ENCODE results near the gene FAM200C.
A peak's percentile ranks its signal among the peaks of the same experiment; 100 is the strongest.
"Not testable (repeated sequence)": the region's sequence is repeated elsewhere in the genome, so short reads cannot be mapped to it uniquely, and the experiment has no call there.

FAM200C gene

DNA sequence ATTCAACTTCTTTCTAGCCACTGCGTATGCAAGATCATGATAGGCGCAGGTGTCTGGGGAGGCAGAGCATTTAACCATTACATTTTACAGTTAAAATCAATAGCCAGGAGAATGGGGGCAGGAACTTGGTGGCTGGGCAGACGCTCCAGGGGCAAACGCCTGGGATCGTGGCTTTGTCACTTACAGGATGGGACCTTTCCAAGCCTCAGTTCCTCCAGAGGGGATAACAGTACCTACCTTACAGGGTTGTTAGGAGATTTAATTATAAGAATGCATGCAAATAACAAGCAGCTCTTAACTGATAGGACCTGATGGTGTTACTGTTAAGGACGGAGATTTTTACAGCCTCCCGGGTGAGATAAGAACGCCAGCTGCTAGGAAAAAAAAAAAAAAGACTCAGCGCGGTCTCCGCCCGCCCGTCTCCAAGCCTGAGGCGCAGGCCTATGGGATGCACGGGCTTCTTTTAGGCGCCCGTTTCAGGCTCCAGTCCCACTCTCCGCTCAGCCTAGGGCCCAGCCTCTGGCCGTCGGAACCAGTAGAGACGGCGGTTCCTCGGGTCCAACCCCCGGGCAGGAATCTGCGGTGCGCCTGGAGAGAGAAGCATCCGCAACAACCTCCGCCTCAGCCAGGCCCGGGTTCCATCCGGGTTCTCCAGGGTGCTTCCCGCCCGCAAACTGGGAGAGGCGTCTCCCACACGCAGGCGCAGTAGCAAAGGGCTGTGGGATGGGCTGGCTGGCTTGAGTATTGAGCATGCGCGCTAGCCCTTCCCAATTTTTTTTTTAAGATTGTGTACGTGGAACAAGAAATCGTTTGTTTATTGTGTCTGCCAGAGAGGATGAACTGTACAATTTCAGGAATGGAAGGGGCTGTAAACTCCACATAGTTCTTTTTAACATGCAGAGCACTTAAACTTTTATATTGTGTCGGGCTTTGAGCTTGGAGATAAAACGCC, at the start of gene FAM200C:
Gene FAM200C (minus strand): TSS at position 653 of the 952 bp plus-strand sequence. CDS start 4,564 bp downstream, outside the sequence.
- peak; percentile 91 to 92 for DNase-seq (ENCODE audit: low read depth in 2 of 2)

GRCh38 chr5:160449458-160449857, 49.6 kb upstream of the FAM200C start:
- no peak for DNase-seq (ENCODE audit: low read depth in 2 of 2)

DNA sequence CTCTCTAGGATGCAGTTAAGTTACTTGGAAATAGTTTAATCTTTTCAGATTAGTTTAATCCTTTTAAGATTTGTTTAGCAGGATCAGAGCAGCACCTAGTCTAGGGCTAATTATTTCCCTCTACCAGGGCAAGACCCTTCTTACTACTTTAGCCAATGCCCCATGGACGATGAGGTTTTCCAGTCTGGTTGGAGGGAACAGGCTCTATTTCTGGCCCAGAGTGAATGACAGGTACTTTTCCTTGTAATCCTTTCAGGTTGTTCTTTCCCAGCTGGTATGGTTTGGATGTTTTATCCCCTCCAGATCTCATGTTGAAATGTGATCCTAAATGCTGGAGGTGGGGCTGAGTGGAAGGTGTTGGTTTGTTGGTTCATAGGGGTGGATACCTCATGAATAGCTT, 49.0 kb upstream of the FAM200C start:
- DNase-seq (ENCODE audit: low read depth in 2 of 2): no peak

DNA sequence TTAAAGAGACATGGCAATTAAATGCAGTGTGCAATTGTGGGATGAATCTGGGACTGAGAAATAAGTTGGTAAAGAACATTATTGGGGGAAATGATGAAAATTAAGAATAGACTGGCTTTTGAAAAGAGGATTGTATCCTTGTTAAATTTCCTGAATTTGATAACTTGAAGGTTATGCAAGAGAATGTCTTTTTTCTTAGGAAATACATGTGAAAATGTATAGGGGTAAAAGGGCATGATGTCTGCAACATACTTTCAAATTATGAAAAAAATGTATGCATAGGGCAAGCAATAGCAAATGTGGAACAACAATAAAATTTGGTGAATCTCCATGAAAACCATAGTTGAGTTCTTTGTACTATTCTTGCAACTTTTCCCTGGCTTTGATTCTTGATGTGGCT, 45.9 kb upstream of the FAM200C start:
- no peak for DNase-seq (ENCODE audit: low read depth in 2 of 2)

DNA sequence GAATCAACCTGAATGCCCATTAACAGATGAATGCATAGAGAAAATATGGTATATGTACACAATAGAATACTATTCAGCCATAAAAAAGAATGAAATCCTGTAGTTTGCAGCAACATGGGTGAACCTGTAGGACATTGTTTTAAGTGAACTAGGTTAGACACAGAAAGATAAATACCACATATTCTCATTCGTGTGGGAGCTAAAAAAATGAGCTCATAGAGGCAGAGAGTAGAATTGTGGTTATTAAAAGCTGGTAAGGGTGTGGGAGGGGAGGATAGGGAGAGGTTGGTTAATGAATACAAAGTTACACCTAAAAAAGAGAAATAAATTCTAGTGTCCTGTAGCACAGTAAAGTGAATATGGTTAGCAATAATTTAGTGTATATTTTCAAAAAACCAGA, 45.3 kb upstream of the FAM200C start:
- no peak for DNase-seq (ENCODE audit: low read depth in 2 of 2)

GRCh38 chr5:160444407-160444806, 44.6 kb upstream of the FAM200C start:
- DNase-seq (ENCODE audit: low read depth in 2 of 2): no peak

DNA sequence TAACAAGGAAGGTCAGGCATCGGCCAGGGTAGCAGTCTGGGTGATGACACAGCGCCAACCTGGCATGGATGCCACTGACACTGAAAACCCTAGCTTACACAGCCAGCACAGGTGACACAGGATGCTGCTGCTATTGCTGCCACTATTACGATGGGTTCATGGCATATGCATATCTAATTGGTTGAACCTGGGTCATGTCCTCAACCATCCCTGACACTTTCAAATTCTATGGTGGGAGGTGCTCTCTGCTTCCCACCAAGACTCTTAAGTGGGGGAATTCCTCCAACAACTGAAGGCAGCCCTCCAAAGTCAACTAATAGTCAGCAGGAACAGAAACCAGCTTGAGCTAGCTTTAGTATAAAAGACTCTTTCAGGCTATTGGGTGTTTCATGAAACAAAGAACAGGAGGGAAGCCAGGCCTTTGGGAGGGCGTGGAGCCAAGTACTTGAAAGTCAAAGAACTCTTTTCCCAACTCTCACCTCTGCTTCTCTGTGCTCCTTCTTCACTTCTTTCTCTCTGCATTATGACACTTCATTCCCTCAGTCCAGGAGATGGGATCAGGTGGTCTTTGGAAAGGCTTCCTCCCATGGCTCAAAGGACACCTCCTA, 43.1 kb upstream of the FAM200C start:
- DNase-seq (ENCODE audit: low read depth in 2 of 2): no peak

DNA sequence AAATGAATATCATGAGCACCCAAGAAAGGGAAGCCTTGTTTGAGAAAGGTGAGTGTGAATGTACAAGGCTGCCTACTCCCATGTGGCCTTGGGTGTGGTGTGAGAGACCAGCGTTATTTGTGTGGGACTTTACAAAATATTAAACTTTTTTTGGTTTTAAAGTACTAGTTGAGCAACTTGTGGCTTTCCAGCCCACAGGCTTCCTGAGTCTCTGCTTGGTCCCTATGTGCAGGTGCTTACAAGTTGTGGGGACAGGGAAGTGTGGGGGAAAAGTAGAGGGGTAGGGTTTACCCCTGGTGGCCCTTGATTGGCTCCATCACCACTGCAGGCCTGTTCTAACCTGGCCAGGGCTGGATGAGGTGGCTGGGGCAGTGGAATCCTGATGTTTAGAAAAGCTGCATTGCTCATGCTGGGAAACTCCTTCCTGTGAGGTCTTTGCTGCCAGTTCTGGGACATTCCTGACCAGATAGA, 41.5 kb upstream of the FAM200C start:
- no peak for DNase-seq (ENCODE audit: low read depth in 2 of 2)

- DNase-seq (ENCODE audit: low read depth in 2 of 2): peak; percentile 34 to 46
These were observed 39.3 kb upstream of the FAM200C start for GRCh38 chr5:160439205-160439600.

DNA sequence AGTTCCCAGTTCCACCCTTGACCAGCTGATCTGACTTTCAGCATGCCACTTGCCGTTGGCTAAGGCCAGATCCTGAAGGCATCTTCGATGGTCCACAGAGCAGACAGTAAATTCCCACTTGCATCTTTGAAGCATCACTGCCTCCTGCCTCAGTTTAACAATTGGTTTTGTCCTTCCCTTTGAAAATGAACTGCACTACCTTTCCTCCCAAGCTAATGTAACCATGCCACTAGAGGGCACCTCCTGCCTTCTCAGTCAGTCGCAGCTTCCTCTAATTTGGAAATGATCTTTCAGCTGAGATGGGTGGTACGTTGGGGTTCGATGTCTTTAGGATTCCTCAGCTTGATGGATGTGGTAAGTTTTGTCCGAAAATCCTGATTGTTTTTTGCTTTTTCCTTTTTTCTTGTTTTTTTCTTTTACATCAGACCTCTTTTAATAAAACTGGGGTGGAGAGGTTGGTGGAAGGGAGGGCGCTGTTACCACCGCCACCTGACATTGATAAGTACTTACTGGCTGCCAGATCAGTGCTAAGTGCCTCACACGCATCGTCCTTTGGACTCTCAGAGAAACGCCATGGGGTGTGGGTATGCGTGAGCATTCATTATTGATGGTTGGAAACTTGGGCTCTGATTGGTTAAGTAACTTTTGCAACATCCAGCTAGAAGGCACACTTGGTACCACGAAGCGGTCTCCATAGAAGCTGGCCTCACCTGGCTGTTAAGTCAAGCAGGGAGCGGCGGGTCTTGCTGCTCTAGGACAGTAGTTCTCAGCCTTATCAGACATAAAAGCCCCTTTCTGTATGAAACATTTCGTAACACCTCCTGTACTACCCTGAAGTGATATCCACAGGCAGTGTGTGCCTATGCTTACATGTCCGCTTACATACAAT, 38.7 kb upstream of the FAM200C start:
- peak in 1 of 2 experiments; percentile 21 for DNase-seq (ENCODE audit: low read depth in 2 of 2)

- no peak for DNase-seq (ENCODE audit: low read depth in 2 of 2)
These were observed 37.4 kb upstream of the FAM200C start for GRCh38 chr5:160437271-160437670.

GRCh38 chr5:160436661-160437060, 36.8 kb upstream of the FAM200C start:
- DNase-seq (ENCODE audit: low read depth in 2 of 2): not testable (repeated sequence)

GRCh38 chr5:160436017-160436416, 36.2 kb upstream of the FAM200C start:
- no peak for DNase-seq (ENCODE audit: low read depth in 2 of 2)

- no peak for DNase-seq (ENCODE audit: low read depth in 2 of 2)
These were observed 35.7 kb upstream of the FAM200C start for GRCh38 chr5:160435532-160435931.

DNA sequence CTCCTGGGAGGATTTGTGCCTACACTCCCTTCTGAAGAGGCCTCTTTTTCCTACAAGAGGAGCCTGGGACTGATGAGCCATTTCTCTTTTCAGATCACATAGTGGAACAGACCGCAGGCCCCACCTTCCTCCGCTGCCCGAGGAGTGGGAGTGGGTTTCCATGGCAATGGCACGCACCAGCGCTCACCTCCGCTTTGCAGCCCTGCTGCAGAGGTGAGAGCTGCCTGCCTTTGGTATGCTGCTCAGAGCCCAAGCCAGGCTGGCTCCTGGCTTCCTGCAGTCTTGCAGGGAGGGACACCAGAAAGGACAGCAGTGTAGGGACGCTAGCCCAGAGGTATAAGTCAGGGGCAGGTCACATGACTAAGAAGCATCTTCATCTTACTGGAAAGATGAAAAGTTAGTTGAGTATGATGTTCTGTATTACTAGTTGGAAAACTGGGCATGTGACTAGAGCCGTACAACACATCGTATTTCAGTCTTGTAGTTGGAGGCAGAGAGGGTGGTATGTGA, 34.2 kb upstream of the FAM200C start:
- no peak for DNase-seq (ENCODE audit: low read depth in 2 of 2)

GRCh38 chr5:160432787-160433186, 32.9 kb upstream of the FAM200C start:
- no peak for DNase-seq (ENCODE audit: low read depth in 2 of 2)

GRCh38 chr5:160432196-160432595, 32.3 kb upstream of the FAM200C start:
- DNase-seq (ENCODE audit: low read depth in 2 of 2): no peak

- DNase-seq (ENCODE audit: low read depth in 2 of 2): no peak
These were observed 27.8 kb upstream of the FAM200C start for GRCh38 chr5:160427607-160428006.

GRCh38 chr5:160423099-160423498, 23.2 kb upstream of the FAM200C start:
- DNase-seq (ENCODE audit: low read depth in 2 of 2): no peak

GRCh38 chr5:160421625-160422258, 21.9 kb upstream of the FAM200C start, which contains the start of gene PTTG1:
Gene PTTG1 (plus strand): TSS chr5:160421855. CDS start chr5:160422313, 458 bp downstream.
- peak; percentile 87 to 90 for DNase-seq (ENCODE audit: low read depth in 2 of 2)

GRCh38 chr5:160420331-160420610, 20.4 kb upstream of the FAM200C start:
- no peak for DNase-seq (ENCODE audit: low read depth in 2 of 2)

Data from fibroblast of skin of left quadriceps (primary cell).